Measurements from ENCODE around the gene TAF3. TPM values are rescaled to one million over a fixed set of nuclear protein-coding genes. Genes with fewer than 3 reads are reported as not detected.

The TAF3 gene
- polyA plus RNA-seq, 1 of the 3 experiments (the other 2 are of a cell fraction) = 2.4 TPM

GRCh38 chr10:7953447-7953846, 135.1 kb downstream of the TAF3 start:
- H3K79me2 ChIP-seq (ENCODE audit: insufficient read depth) = peaks cover 18% of the 10 kb centered on the region
- ChIA-PET POLR2A (no interaction called here), CTCF (no interaction called here)
- H3K36me3 ChIP-seq (replicated peaks in 1 of 2; ENCODE audit: control insufficient read depth in 1 of 2, insufficient read depth in 2 of 2, low read length in 1 of 2) = no peaks in the 10 kb centered on the region
- no peak overlapping the region for H3K27ac ChIP-seq (ENCODE audit: low read depth in 2 of 2, low read length in 1 of 2)
- H2AFZ ChIP-seq (ENCODE audit: low read depth) = no peak overlapping the region
- no peak overlapping the region for H3K4me3 ChIP-seq (ENCODE audit: low read depth in 2 of 2, low read length in 1 of 2)
- H3F3A ChIP-seq (replicated peaks; ENCODE audit: insufficient read depth) = peaks cover 16% of the 10 kb centered on the region
- TF ChIP-seq, protein P1, sequence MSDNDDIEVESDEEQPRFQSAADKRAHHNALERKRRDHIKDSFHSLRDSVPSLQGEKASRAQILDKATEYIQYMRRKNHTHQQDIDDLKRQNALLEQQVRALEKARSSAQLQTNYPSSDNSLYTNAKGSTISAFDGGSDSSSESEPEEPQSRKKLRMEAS (IDR thresholded peaks at IDR 0.05; ENCODE audit: low read depth) = no peak
- TF ChIP-seq FOXJ3 (CRISPR knock-in tag; IDR thresholded peaks at IDR 0.05) (no peak), JUND (IDR thresholded peaks at IDR 0.05) (no peak), TAF1 (IDR thresholded peaks at IDR 0.05; ENCODE audit: borderline replicate concordance, low read depth, low read length) (no peak), EZH2phosphoT487 (IDR thresholded peaks at IDR 0.05; ENCODE audit: borderline replicate concordance, low read depth) (no peak), SMC3 (IDR thresholded peaks at IDR 0.05; ENCODE audit: low read depth, low read length) (no peak), TEAD4 (IDR thresholded peaks at IDR 0.05; ENCODE audit: borderline replicate concordance, insufficient read depth) (no peak)
- TF ChIP-seq, protein P2, sequence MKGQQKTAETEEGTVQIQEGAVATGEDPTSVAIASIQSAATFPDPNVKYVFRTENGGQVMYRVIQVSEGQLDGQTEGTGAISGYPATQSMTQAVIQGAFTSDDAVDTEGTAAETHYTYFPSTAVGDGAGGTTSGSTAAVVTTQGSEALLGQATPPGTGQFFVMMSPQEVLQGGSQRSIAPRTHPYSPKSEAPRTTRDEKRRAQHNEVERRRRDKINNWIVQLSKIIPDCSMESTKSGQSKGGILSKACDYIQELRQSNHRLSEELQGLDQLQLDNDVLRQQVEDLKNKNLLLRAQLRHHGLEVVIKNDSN (IDR thresholded peaks at IDR 0.05; ENCODE audit: borderline replicate concordance, low read depth) = no peak
- TF ChIP-seq, protein P3, sequence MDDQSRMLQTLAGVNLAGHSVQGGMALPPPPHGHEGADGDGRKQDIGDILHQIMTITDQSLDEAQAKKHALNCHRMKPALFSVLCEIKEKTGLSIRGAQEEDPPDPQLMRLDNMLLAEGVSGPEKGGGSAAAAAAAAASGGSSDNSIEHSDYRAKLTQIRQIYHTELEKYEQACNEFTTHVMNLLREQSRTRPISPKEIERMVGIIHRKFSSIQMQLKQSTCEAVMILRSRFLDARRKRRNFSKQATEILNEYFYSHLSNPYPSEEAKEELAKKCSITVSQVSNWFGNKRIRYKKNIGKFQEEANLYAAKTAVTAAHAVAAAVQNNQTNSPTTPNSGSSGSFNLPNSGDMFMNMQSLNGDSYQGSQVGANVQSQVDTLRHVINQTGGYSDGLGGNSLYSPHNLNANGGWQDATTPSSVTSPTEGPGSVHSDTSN (IDR thresholded peaks at IDR 0.05) = no peak
- TF ChIP-seq, protein P4, sequence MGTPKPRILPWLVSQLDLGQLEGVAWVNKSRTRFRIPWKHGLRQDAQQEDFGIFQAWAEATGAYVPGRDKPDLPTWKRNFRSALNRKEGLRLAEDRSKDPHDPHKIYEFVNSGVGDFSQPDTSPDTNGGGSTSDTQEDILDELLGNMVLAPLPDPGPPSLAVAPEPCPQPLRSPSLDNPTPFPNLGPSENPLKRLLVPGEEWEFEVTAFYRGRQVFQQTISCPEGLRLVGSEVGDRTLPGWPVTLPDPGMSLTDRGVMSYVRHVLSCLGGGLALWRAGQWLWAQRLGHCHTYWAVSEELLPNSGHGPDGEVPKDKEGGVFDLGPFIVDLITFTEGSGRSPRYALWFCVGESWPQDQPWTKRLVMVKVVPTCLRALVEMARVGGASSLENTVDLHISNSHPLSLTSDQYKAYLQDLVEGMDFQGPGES (IDR thresholded peaks at IDR 0.05; ENCODE audit: low read depth, low read length) = no peak
- DNase-seq = no peak
- no peaks in the 10 kb centered on the region for H3K27me3 ChIP-seq (ENCODE audit: insufficient read depth)
- no peak overlapping the region for H3K9ac ChIP-seq
- no peaks in the 10 kb centered on the region for H3K9me2 ChIP-seq
- WGBS (ENCODE audit: low lambda C conversion rate) = 91% methylated on average over 4 of the region's 4 CpGs
- H3K9me3 ChIP-seq = no peaks in the 10 kb centered on the region
- H4K20me1 ChIP-seq (ENCODE audit: insufficient read depth) = no peaks in the 10 kb centered on the region
- no peak overlapping the region for H3K4me2 ChIP-seq
- peaks cover 0 to 26% of the 10 kb centered on the region in 2 experiments; a peak in 3 of 4 replicates for H3K4me1 ChIP-seq (ENCODE audit: control insufficient read depth in 1 of 2, insufficient read depth in 2 of 2, low read depth in 1 of 2, low read length in 1 of 2)

GRCh38 chr10:7955446-7955845, 137.1 kb downstream of the TAF3 start:
- no peaks in the 10 kb centered on the region for H3K9me2 ChIP-seq
- peak overlapping the region in 1 of 2 experiments; percentile 39; a peak in 2 of 4 replicates for H3K27ac ChIP-seq (ENCODE audit: low read depth in 2 of 2, low read length in 1 of 2)
- H3K4me3 ChIP-seq (ENCODE audit: low read depth in 2 of 2, low read length in 1 of 2) = no peak overlapping the region
- DNase-seq = no peak
- H3K36me3 ChIP-seq (replicated peaks in 1 of 2; ENCODE audit: control insufficient read depth in 1 of 2, insufficient read depth in 2 of 2, low read length in 1 of 2) = no peaks in the 10 kb centered on the region
- ChIA-PET POLR2A (no interaction called here), CTCF (interaction anchor here (1.8 kb wide), 1 partner anchor 52 kb away, joined by 4 read pairs; no protein-coding TSS in a partner anchor)
- H3K79me2 ChIP-seq (ENCODE audit: insufficient read depth) = peaks cover 21% of the 10 kb centered on the region
- no peak overlapping the region for H3K4me2 ChIP-seq
- H3K27me3 ChIP-seq (ENCODE audit: insufficient read depth) = no peaks in the 10 kb centered on the region
- H3K4me1 ChIP-seq (ENCODE audit: control insufficient read depth in 1 of 2, insufficient read depth in 2 of 2, low read depth in 1 of 2, low read length in 1 of 2) = peaks cover 0 to 20% of the 10 kb centered on the region in 2 experiments; a peak in 3 of 4 replicates
- TF ChIP-seq POLR2AphosphoS5 (IDR thresholded peaks at IDR 0.05; ENCODE audit: low read depth, low read length) (no peak), EZH2phosphoT487 (IDR thresholded peaks at IDR 0.05; ENCODE audit: borderline replicate concordance, low read depth) (no peak)
- H4K20me1 ChIP-seq (ENCODE audit: insufficient read depth) = no peaks in the 10 kb centered on the region
- H2AFZ ChIP-seq (ENCODE audit: low read depth) = no peak overlapping the region
- H3F3A ChIP-seq (replicated peaks; ENCODE audit: insufficient read depth) = peaks cover 8% of the 10 kb centered on the region
- 75% methylated on average over 1 of the region's 1 CpG for WGBS (ENCODE audit: low lambda C conversion rate)
- peak overlapping the region; percentile 5; the same call in 1 of the 2 replicates for H3K9ac ChIP-seq
- H3K9me3 ChIP-seq = no peaks in the 10 kb centered on the region
